Measurements from ENCODE around the gene RASSF10.

Gene RASSF10

DNA sequence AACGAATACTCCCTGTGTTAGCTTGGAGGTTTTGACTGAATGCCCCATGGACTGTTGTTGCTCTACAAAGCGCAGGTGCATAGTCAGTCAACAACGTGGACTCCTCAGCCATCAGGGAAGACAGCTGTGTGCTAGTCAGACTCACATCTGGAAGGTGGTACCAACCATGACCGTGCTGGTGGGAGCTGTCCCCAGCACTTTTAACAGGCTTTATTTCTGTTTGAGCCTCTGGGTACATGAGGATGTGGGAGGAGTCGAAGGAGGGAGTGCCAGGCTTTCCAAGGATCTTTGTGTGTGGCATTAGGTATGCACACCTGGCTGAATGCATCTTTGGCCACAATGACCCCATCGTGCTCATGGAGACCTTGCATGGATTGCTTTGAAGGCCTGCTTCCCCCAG, 6.6 kb downstream of the RASSF10 start:
- TF ChIP-seq, protein P1, sequence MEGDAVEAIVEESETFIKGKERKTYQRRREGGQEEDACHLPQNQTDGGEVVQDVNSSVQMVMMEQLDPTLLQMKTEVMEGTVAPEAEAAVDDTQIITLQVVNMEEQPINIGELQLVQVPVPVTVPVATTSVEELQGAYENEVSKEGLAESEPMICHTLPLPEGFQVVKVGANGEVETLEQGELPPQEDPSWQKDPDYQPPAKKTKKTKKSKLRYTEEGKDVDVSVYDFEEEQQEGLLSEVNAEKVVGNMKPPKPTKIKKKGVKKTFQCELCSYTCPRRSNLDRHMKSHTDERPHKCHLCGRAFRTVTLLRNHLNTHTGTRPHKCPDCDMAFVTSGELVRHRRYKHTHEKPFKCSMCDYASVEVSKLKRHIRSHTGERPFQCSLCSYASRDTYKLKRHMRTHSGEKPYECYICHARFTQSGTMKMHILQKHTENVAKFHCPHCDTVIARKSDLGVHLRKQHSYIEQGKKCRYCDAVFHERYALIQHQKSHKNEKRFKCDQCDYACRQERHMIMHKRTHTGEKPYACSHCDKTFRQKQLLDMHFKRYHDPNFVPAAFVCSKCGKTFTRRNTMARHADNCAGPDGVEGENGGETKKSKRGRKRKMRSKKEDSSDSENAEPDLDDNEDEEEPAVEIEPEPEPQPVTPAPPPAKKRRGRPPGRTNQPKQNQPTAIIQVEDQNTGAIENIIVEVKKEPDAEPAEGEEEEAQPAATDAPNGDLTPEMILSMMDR (IDR thresholded peaks at IDR 0.05; ENCODE audit: extremely low read depth, insufficient read depth, missing control alignments) = no peak
- DNase-seq (ENCODE audit: low spot score) = no peak
- in situ Hi-C loops (cut with MboI; ENCODE audit: low pct_unique_long_range_greater_than_20kb, low sequenced_read_pairs, unreplicated experiment) = no loop called here

- DNase-seq (ENCODE audit: low spot score) = no peak
- in situ Hi-C loops (cut with MboI; ENCODE audit: low pct_unique_long_range_greater_than_20kb, low sequenced_read_pairs, unreplicated experiment) = no loop called here
- TF ChIP-seq, protein P1 (IDR thresholded peaks at IDR 0.05; ENCODE audit: extremely low read depth, insufficient read depth, missing control alignments) = no peak
Observed at GRCh38 chr11:13016415-13016814, 7.3 kb downstream of the RASSF10 start.

DNA sequence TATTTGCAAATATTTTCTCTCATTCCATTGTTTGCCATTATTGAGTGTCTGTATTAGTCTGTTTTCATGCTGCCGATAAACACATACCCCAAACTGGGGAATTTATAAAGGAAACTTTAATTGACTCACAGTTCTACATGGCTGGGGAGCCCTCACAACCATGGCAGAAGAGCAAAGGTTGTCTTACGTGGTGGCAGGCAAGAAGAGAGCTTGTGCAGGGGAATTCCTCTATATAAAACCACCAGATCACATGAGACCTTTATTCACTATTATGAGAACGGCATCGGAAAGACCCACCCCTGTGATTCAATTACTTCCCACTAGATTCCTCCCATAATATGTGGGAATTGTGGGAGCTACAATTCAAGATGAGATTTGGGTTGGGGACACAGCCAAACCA, 10.2 kb downstream of the RASSF10 start:
- in situ Hi-C loops (cut with MboI; ENCODE audit: low pct_unique_long_range_greater_than_20kb, low sequenced_read_pairs, unreplicated experiment) = no loop called here
- DNase-seq (ENCODE audit: low spot score) = no peak
- TF ChIP-seq, protein P1 (IDR thresholded peaks at IDR 0.05; ENCODE audit: extremely low read depth, insufficient read depth, missing control alignments) = no peak

GRCh38 chr11:13023423-13023822, 14.3 kb downstream of the RASSF10 start:
- in situ Hi-C loops (cut with MboI; ENCODE audit: low pct_unique_long_range_greater_than_20kb, low sequenced_read_pairs, unreplicated experiment) = no loop called here
- DNase-seq (ENCODE audit: low spot score) = no peak

DNA sequence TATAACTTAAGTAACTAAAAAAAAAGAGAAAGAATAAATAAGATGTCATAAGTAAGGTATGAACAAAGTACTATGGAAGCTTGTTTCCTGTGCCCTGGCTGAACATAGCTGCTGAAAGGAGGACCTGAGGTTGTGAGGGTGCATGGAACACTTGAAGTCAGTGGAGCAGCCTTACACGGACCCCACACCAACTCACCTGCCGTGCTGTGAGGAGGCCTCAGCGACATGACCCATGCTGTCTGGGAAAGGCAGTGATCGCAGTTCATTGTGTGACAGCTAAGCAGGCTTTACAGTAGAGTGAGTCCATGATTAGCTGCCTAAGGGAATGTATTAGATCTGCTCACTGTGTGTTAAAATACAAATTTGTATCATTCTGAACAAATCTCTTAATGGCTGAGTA, 17.6 kb downstream of the RASSF10 start:
- no peak for DNase-seq (ENCODE audit: low spot score)
- in situ Hi-C loops (cut with MboI; ENCODE audit: low pct_unique_long_range_greater_than_20kb, low sequenced_read_pairs, unreplicated experiment) = no loop called here
- TF ChIP-seq, protein P1 (IDR thresholded peaks at IDR 0.05; ENCODE audit: extremely low read depth, insufficient read depth, missing control alignments) = no peak

More at GRCh38 chr11:13023423-13023822, 14.3 kb downstream of the RASSF10 start:
- TF ChIP-seq, protein P1 (IDR thresholded peaks at IDR 0.05; ENCODE audit: extremely low read depth, insufficient read depth, missing control alignments) = no peak

- in situ Hi-C loops (cut with MboI; ENCODE audit: low pct_unique_long_range_greater_than_20kb, low sequenced_read_pairs, unreplicated experiment) = no loop called here
- DNase-seq (ENCODE audit: low spot score) = no peak
- TF ChIP-seq, protein P1 (IDR thresholded peaks at IDR 0.05; ENCODE audit: extremely low read depth, insufficient read depth, missing control alignments) = no peak
Observed at GRCh38 chr11:13028322-13028721, 19.2 kb downstream of the RASSF10 start.

DNA sequence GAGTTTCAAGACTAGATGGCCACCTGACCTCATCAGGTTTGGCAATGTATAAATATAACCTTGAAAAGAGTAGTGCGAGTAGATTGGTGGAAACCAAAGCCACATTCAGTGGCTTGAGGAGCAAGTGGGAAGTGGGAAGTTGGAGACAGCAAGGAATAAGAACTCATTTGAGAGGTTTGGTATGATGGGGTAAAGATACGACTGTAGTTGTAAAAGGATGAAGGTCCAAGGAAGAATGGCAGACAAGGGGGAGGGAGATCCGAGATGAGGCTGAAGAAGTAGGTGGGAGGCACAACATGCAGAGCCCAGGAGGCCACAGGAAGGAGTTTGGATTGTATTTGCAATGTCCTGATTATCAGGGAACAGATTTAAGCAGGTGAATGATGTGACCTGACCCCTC, 20.8 kb downstream of the RASSF10 start:
- TF ChIP-seq, protein P1 (IDR thresholded peaks at IDR 0.05; ENCODE audit: extremely low read depth, insufficient read depth, missing control alignments) = no peak
- in situ Hi-C loops (cut with MboI; ENCODE audit: low pct_unique_long_range_greater_than_20kb, low sequenced_read_pairs, unreplicated experiment) = no loop called here
- DNase-seq (ENCODE audit: low spot score) = no peak

Measured in GM13977 (cell line).